Sigmoid colon (tissue), 4 donors: Measurements from ENCODE around the gene OR10G7.

Source experiments
- EP300 ChIP-seq, 4 donors: sonication (generic); formaldehyde crosslinking; IDR thresholded peaks; one replicate each; pipeline ENCODE4 v1.6.1; 2017; ENCODE audit warnings: antibody characterized with exemption in 4 of 4
- POLR2AphosphoS5 ChIP-seq, 4 donors: sonication (generic); formaldehyde crosslinking; IDR thresholded peaks; one replicate each; pipeline ENCODE4 v1.6.1; 2017; ENCODE audit warnings: antibody characterized with exemption in 4 of 4
- TF ChIP-seq, protein P1 (sequence below), 4 experiments: fragments of 450-650 bp in 3 of 4; fragments of 200-600 bp in 1 of 4; IDR thresholded peaks; one replicate each; pipeline ENCODE4 v1.5.1; 2016 to 2019; ENCODE audit warnings: antibody characterized with exemption in 4 of 4, mild to moderate bottlenecking in 3 of 4, moderate library complexity in 2 of 4

DNA sequence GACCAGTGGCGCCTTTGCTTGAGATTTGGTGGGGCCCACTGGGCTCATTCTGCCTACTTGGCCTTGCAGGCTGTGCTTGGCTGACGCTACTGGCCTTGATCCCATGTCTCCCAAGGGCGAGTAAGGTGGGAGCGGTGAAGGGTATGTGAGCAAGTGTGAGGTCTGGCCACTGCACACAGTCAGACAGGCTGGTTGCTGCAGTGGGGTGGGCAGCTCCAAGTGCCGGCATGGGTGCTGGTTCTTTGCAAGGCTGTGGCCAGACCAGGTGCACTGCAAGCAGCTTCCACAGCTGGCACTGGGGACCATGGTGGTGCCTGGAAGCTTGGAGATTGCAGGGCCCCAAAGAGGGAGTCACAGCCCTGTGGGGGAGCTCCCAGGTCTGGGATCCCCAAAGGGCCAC is 33.4 kb upstream of the OR10G7 start:
- TF ChIP-seq, protein P1, sequence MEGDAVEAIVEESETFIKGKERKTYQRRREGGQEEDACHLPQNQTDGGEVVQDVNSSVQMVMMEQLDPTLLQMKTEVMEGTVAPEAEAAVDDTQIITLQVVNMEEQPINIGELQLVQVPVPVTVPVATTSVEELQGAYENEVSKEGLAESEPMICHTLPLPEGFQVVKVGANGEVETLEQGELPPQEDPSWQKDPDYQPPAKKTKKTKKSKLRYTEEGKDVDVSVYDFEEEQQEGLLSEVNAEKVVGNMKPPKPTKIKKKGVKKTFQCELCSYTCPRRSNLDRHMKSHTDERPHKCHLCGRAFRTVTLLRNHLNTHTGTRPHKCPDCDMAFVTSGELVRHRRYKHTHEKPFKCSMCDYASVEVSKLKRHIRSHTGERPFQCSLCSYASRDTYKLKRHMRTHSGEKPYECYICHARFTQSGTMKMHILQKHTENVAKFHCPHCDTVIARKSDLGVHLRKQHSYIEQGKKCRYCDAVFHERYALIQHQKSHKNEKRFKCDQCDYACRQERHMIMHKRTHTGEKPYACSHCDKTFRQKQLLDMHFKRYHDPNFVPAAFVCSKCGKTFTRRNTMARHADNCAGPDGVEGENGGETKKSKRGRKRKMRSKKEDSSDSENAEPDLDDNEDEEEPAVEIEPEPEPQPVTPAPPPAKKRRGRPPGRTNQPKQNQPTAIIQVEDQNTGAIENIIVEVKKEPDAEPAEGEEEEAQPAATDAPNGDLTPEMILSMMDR (IDR thresholded peaks at IDR 0.05) = no peak
- TF ChIP-seq POLR2AphosphoS5 (IDR thresholded peaks at IDR 0.05) (no peak), EP300 (IDR thresholded peaks at IDR 0.05) (no peak)
